ENCODE data around the gene BEAN1.
"Not testable (repeated sequence)": the region's sequence is repeated elsewhere in the genome, so short reads cannot be mapped to it uniquely, and the experiment has no call there.

BEAN1 gene

GRCh38 chr16:66441586-66442375 is 14.7 kb downstream of the BEAN1 start:
- Histone ChIP-seq H3K4me1 (ENCODE audit: control insufficient read depth, insufficient read depth, low read length) (peaks cover 8% of the 10 kb centered on the region), H3K27me3 (ENCODE audit: control insufficient read depth, insufficient read depth, low read length, poor library complexity, severe bottlenecking) (no peaks in the 10 kb centered on the region), H3K4me3 (ENCODE audit: insufficient read depth, low read depth, low read length) (no peak overlapping the region), H3K27ac (ENCODE audit: insufficient read depth, low read depth, low read length, poor library complexity, severe bottlenecking) (no peak overlapping the region), H3K9me3 (ENCODE audit: control insufficient read depth, low read length) (no peaks in the 10 kb centered on the region), H3K36me3 (ENCODE audit: control insufficient read depth, insufficient read depth, low read length) (no peaks in the 10 kb centered on the region)
- WGBS, 2 experiments, result 81 to 84% methylated on average over 7 of the region's 7 CpGs

- no peaks in the 10 kb centered on the region for H3K27me3 ChIP-seq (ENCODE audit: control insufficient read depth, insufficient read depth, low read length, poor library complexity, severe bottlenecking)
- H3K4me1 ChIP-seq (ENCODE audit: control insufficient read depth, insufficient read depth, low read length), result peaks cover 8% of the 10 kb centered on the region
- 91 to 94% methylated on average over 6 of the region's 6 CpGs for WGBS, 2 experiments
- H3K36me3 ChIP-seq (ENCODE audit: control insufficient read depth, insufficient read depth, low read length), result no peaks in the 10 kb centered on the region
- H3K27ac ChIP-seq (ENCODE audit: insufficient read depth, low read depth, low read length, poor library complexity, severe bottlenecking), result no peak overlapping the region
- H3K9me3 ChIP-seq (ENCODE audit: control insufficient read depth, low read length), result no peaks in the 10 kb centered on the region
- no peak overlapping the region for H3K4me3 ChIP-seq (ENCODE audit: insufficient read depth, low read depth, low read length)
Measured at GRCh38 chr16:66442502-66443268, 15.6 kb downstream of the BEAN1 start.

- Histone ChIP-seq H3K9me3 (ENCODE audit: control insufficient read depth, low read length) (no peaks in the 10 kb centered on the region), H3K27me3 (ENCODE audit: control insufficient read depth, insufficient read depth, low read length, poor library complexity, severe bottlenecking) (no peaks in the 10 kb centered on the region), H3K4me3 (ENCODE audit: insufficient read depth, low read depth, low read length) (no peak overlapping the region)
Measured at GRCh38 chr16:66443269-66443652, 16.2 kb downstream of the BEAN1 start.

GRCh38 chr16:66444049-66444481 is 17.0 kb downstream of the BEAN1 start:
- no peaks in the 10 kb centered on the region for H3K36me3 ChIP-seq (ENCODE audit: control insufficient read depth, insufficient read depth, low read length)
- WGBS, 2 experiments, result 59 to 76% methylated on average over 3 of the region's 3 CpGs
- no peak overlapping the region for H3K4me3 ChIP-seq (ENCODE audit: insufficient read depth, low read depth, low read length)
- peaks cover 8% of the 10 kb centered on the region for H3K4me1 ChIP-seq (ENCODE audit: control insufficient read depth, insufficient read depth, low read length)
- H3K9me3 ChIP-seq (ENCODE audit: control insufficient read depth, low read length), result no peaks in the 10 kb centered on the region
- no peaks in the 10 kb centered on the region for H3K27me3 ChIP-seq (ENCODE audit: control insufficient read depth, insufficient read depth, low read length, poor library complexity, severe bottlenecking)
- no peak overlapping the region for H3K27ac ChIP-seq (ENCODE audit: insufficient read depth, low read depth, low read length, poor library complexity, severe bottlenecking)

More at GRCh38 chr16:66443269-66443652, 16.2 kb downstream of the BEAN1 start:
- peaks cover 8% of the 10 kb centered on the region for H3K4me1 ChIP-seq (ENCODE audit: control insufficient read depth, insufficient read depth, low read length)
- H3K36me3 ChIP-seq (ENCODE audit: control insufficient read depth, insufficient read depth, low read length), result no peaks in the 10 kb centered on the region
- no peak overlapping the region for H3K27ac ChIP-seq (ENCODE audit: insufficient read depth, low read depth, low read length, poor library complexity, severe bottlenecking)
- 89 to 94% methylated on average over 3 of the region's 3 CpGs for WGBS, 2 experiments

- Histone ChIP-seq H3K9me3 (ENCODE audit: control insufficient read depth, low read length) (no peaks in the 10 kb centered on the region), H3K27me3 (ENCODE audit: control insufficient read depth, insufficient read depth, low read length, poor library complexity, severe bottlenecking) (no peaks in the 10 kb centered on the region), H3K4me1 (ENCODE audit: control insufficient read depth, insufficient read depth, low read length) (peaks cover 8% of the 10 kb centered on the region), H3K4me3 (ENCODE audit: insufficient read depth, low read depth, low read length) (no peak overlapping the region), H3K36me3 (ENCODE audit: control insufficient read depth, insufficient read depth, low read length) (no peaks in the 10 kb centered on the region), H3K27ac (ENCODE audit: insufficient read depth, low read depth, low read length, poor library complexity, severe bottlenecking) (no peak overlapping the region)
- 88 to 93% methylated on average over 1 of the region's 1 CpG for WGBS, 2 experiments
Measured at GRCh38 chr16:66446737-66447136, 19.6 kb downstream of the BEAN1 start.

GRCh38 chr16:66447491-66447890 is 20.4 kb downstream of the BEAN1 start:
- H3K36me3 ChIP-seq (ENCODE audit: control insufficient read depth, insufficient read depth, low read length), result no peaks in the 10 kb centered on the region

GRCh38 chr16:66451548-66451947 is 24.5 kb downstream of the BEAN1 start:
- no peaks in the 10 kb centered on the region for H3K9me3 ChIP-seq (ENCODE audit: control insufficient read depth, low read length)
- no peaks in the 10 kb centered on the region for H3K27me3 ChIP-seq (ENCODE audit: control insufficient read depth, insufficient read depth, low read length, poor library complexity, severe bottlenecking)
- H3K4me3 ChIP-seq (ENCODE audit: insufficient read depth, low read depth, low read length), result no peak overlapping the region
- 89 to 90% methylated on average over 3 of the region's 3 CpGs for WGBS, 2 experiments
- H3K4me1 ChIP-seq (ENCODE audit: control insufficient read depth, insufficient read depth, low read length), result no peaks in the 10 kb centered on the region
- no peak overlapping the region for H3K27ac ChIP-seq (ENCODE audit: insufficient read depth, low read depth, low read length, poor library complexity, severe bottlenecking)
- no peaks in the 10 kb centered on the region for H3K36me3 ChIP-seq (ENCODE audit: control insufficient read depth, insufficient read depth, low read length)

More at GRCh38 chr16:66447491-66447890, 20.4 kb downstream of the BEAN1 start:
- H3K9me3 ChIP-seq (ENCODE audit: control insufficient read depth, low read length), result no peaks in the 10 kb centered on the region
- H3K4me1 ChIP-seq (ENCODE audit: control insufficient read depth, insufficient read depth, low read length), result peaks cover 8% of the 10 kb centered on the region
- no peak overlapping the region for H3K4me3 ChIP-seq (ENCODE audit: insufficient read depth, low read depth, low read length)
- no peak overlapping the region for H3K27ac ChIP-seq (ENCODE audit: insufficient read depth, low read depth, low read length, poor library complexity, severe bottlenecking)
- H3K27me3 ChIP-seq (ENCODE audit: control insufficient read depth, insufficient read depth, low read length, poor library complexity, severe bottlenecking), result no peaks in the 10 kb centered on the region

GRCh38 chr16:66453230-66453629 is 26.1 kb downstream of the BEAN1 start:
- whole genome bisulfite sequencing, 2 experiments, result 40 to 95% methylated on average over 1 of the region's 1 CpG
- not testable (repeated sequence) for H3K27ac ChIP-seq (ENCODE audit: insufficient read depth, low read depth, low read length, poor library complexity, severe bottlenecking); H3K27me3 ChIP-seq (ENCODE audit: control insufficient read depth, insufficient read depth, low read length, poor library complexity, severe bottlenecking); H3K9me3 ChIP-seq (ENCODE audit: control insufficient read depth, low read length); H3K4me1 ChIP-seq (ENCODE audit: control insufficient read depth, insufficient read depth, low read length); H3K36me3 ChIP-seq (ENCODE audit: control insufficient read depth, insufficient read depth, low read length); H3K4me3 ChIP-seq (ENCODE audit: insufficient read depth, low read depth, low read length)

- no peaks in the 10 kb centered on the region for H3K36me3 ChIP-seq (ENCODE audit: control insufficient read depth, insufficient read depth, low read length)
- WGBS, 2 experiments, result 73 to 83% methylated on average over 1 of the region's 1 CpG
Measured at GRCh38 chr16:66454751-66455150, 27.7 kb downstream of the BEAN1 start.

GRCh38 chr16:66455970-66456369 is 28.9 kb downstream of the BEAN1 start:
- Histone ChIP-seq H3K27ac (ENCODE audit: insufficient read depth, low read depth, low read length, poor library complexity, severe bottlenecking) (no peak overlapping the region), H3K9me3 (ENCODE audit: control insufficient read depth, low read length) (no peaks in the 10 kb centered on the region), H3K4me1 (ENCODE audit: control insufficient read depth, insufficient read depth, low read length) (no peaks in the 10 kb centered on the region), H3K4me3 (ENCODE audit: insufficient read depth, low read depth, low read length) (no peak overlapping the region), H3K36me3 (ENCODE audit: control insufficient read depth, insufficient read depth, low read length) (no peaks in the 10 kb centered on the region), H3K27me3 (ENCODE audit: control insufficient read depth, insufficient read depth, low read length, poor library complexity, severe bottlenecking) (no peaks in the 10 kb centered on the region)
- 86 to 100% methylated on average over 1 of the region's 1 CpG for WGBS, 2 experiments

More at GRCh38 chr16:66454751-66455150, 27.7 kb downstream of the BEAN1 start:
- Histone ChIP-seq H3K27ac (ENCODE audit: insufficient read depth, low read depth, low read length, poor library complexity, severe bottlenecking) (no peak overlapping the region), H3K4me3 (ENCODE audit: insufficient read depth, low read depth, low read length) (no peak overlapping the region), H3K27me3 (ENCODE audit: control insufficient read depth, insufficient read depth, low read length, poor library complexity, severe bottlenecking) (no peaks in the 10 kb centered on the region), H3K9me3 (ENCODE audit: control insufficient read depth, low read length) (no peaks in the 10 kb centered on the region), H3K4me1 (ENCODE audit: control insufficient read depth, insufficient read depth, low read length) (no peaks in the 10 kb centered on the region)

All from ectodermal cell (in vitro differentiated cells).